Endodermal cell (in vitro differentiated cells): ENCODE data around the gene DLST. TPM values are rescaled to one million over a fixed set of nuclear protein-coding genes. Genes with fewer than 3 reads are reported as not detected.

Experiments
- DNase-seq: peaks from one replicate; pipeline ENCODE4 v3.0.0-alpha.2; 2017
- H3K27ac ChIP-seq: 2 replicates; pipeline ENCODE4 v1.5.1; 2013; ENCODE audit warnings: mild to moderate bottlenecking, low read depth, low read length, moderate library complexity
- H3K27me3 ChIP-seq: 2 replicates; pipeline ENCODE4 v1.6.1; 2013; ENCODE audit warnings: mild to moderate bottlenecking, low read length, moderate library complexity; ENCODE audit not compliant: insufficient read depth, control insufficient read depth, poor library complexity, severe bottlenecking
- H3K36me3 ChIP-seq: 2 replicates; pipeline ENCODE4 v1.7.0; 2013; ENCODE audit warnings: mild to moderate bottlenecking, low read length, moderate library complexity; ENCODE audit not compliant: control insufficient read depth, insufficient read depth
- H3K4me1 ChIP-seq: one replicate; pipeline ENCODE4 v1.7.0; 2013; ENCODE audit warnings: low read length; ENCODE audit not compliant: control insufficient read depth, insufficient read depth
- H3K4me3 ChIP-seq: 2 replicates; pipeline ENCODE4 v1.5.1; 2013; ENCODE audit warnings: mild to moderate bottlenecking, low read length, moderate library complexity
- H3K9ac ChIP-seq: 2 replicates; pipeline ENCODE4 v1.6.1; 2013; ENCODE audit warnings: mild to moderate bottlenecking, low read length, moderate library complexity; ENCODE audit not compliant: poor library complexity, severe bottlenecking; ENCODE audit errors: extremely low read depth
- H3K9me3 ChIP-seq: 2 replicates; pipeline ENCODE4 v1.6.1; 2013; ENCODE audit warnings: mild to moderate bottlenecking, low read length, moderate library complexity; ENCODE audit not compliant: control insufficient read depth
- H3K27ac Mint-ChIP-seq: 2 replicates; pipeline ENCODE4 v1.8.0; 2020; ENCODE audit warnings: mixed read lengths
- H3K27me3 Mint-ChIP-seq: 2 replicates; pipeline ENCODE4 v1.8.0; 2021; ENCODE audit warnings: mild to moderate bottlenecking, mixed read lengths; ENCODE audit not compliant: insufficient read depth
- H3K36me3 Mint-ChIP-seq: 2 replicates; pipeline ENCODE4 v1.8.0; 2020; ENCODE audit warnings: low read depth, mixed read lengths
- H3K4me1 Mint-ChIP-seq: 2 replicates; pipeline ENCODE4 v1.8.0; 2020; ENCODE audit warnings: mixed read lengths
- H3K4me3 Mint-ChIP-seq: 2 replicates; pipeline ENCODE4 v1.8.0; 2020; ENCODE audit warnings: mild to moderate bottlenecking, moderate library complexity, mixed read lengths
- H3K9me3 Mint-ChIP-seq: 2 replicates; pipeline ENCODE4 v1.8.0; 2020; ENCODE audit warnings: mild to moderate bottlenecking, mixed read lengths
- CTCF ChIP-seq: fragments of 200-600 bp; sonication (generic); conservative IDR thresholded peaks from 2 replicates; pipeline ENCODE4 v1.5.0; 2021; ENCODE audit warnings: antibody characterized with exemption, mild to moderate bottlenecking
- whole genome bisulfite sequencing, 2 experiments: methylation state at CpG; one replicate each; pipeline versions ENCODE4 v1.1.5 to v1.1.7; 2013; ENCODE audit warnings: missing lambda C conversion rate in 2 of 2, mixed read lengths in 1 of 2; ENCODE audit not compliant: insufficient coverage in 1 of 2, insufficient read length in 1 of 2; 5-methylcytosine and 5-hydroxymethylcytosine counted together
- total RNA-seq, 2 donors: library from RNA; stranded (reverse); fragmentation: NEBNext Ultra II Directional in 1 of 2; extraction: Animal tissue kit (Norgen Biotek cat#: 25700) in 1 of 2; gene quantifications; 2 replicates in 1 of 2; 3 replicates in 1 of 2; pipeline ENCODE4 v1.2.1, GENCODE V29; 2021

The DLST gene
- total RNA-seq, 2 donors from 2014 or later = 119 to 126 TPM

- H3K9me3 ChIP-seq = no peaks in the 10 kb centered on the region
- no peak overlapping the region for H3K9ac ChIP-seq
- H3K36me3 ChIP-seq = no peaks in the 10 kb centered on the region
- WGBS, 2 experiments = 95% methylated on average over 9 of the region's 9 CpGs
- Mint-ChIP-seq H3K27ac (no peak overlapping the region), H3K4me3 (no peak overlapping the region), H3K4me1 (no peaks in the 10 kb centered on the region), H3K27me3 (peaks cover 32% of the 10 kb centered on the region), H3K9me3 (no peaks in the 10 kb centered on the region), H3K36me3 (no peaks in the 10 kb centered on the region)
- no peaks in the 10 kb centered on the region for H3K4me1 ChIP-seq
- no peak overlapping the region for H3K4me3 ChIP-seq
- peaks cover 16% of the 10 kb centered on the region for H3K27me3 ChIP-seq
- no peak overlapping the region for H3K27ac ChIP-seq
- DNase-seq = peak; percentile 42
- no peak for TF ChIP-seq CTCF
Measured at GRCh38 chr14:74863274-74863673, 18.4 kb upstream of the DLST start.

- H3K27ac Mint-ChIP-seq = no peak overlapping the region
- H3K36me3 Mint-ChIP-seq = no peaks in the 10 kb centered on the region
Measured at GRCh38 chr14:74864198-74864597, 17.5 kb upstream of the DLST start.

GRCh38 chr14:74865156-74865555, 16.6 kb upstream of the DLST start:
- DNase-seq = peak; percentile 20
- H3K27me3 ChIP-seq = peaks cover 14% of the 10 kb centered on the region
- H3K9ac ChIP-seq = no peak overlapping the region
- H3K27ac ChIP-seq = no peak overlapping the region
- no peaks in the 10 kb centered on the region for H3K4me1 Mint-ChIP-seq
- 93 to 94% methylated on average over 4 to 5 of the region's 5 CpGs for WGBS, 2 experiments
- no peaks in the 10 kb centered on the region for H3K9me3 Mint-ChIP-seq
- no peaks in the 10 kb centered on the region for H3K36me3 Mint-ChIP-seq
- H3K4me3 Mint-ChIP-seq = no peak overlapping the region
- TF ChIP-seq CTCF = no peak
- H3K27ac Mint-ChIP-seq = no peak overlapping the region
- peaks cover 29% of the 10 kb centered on the region for H3K27me3 Mint-ChIP-seq
- H3K36me3 ChIP-seq = no peaks in the 10 kb centered on the region
- H3K4me3 ChIP-seq = no peak overlapping the region
- H3K9me3 ChIP-seq = no peaks in the 10 kb centered on the region
- no peaks in the 10 kb centered on the region for H3K4me1 ChIP-seq

More at GRCh38 chr14:74864198-74864597, 17.5 kb upstream of the DLST start:
- no peaks in the 10 kb centered on the region for H3K9me3 ChIP-seq
- no peaks in the 10 kb centered on the region for H3K4me1 Mint-ChIP-seq
- peaks cover 29% of the 10 kb centered on the region for H3K27me3 Mint-ChIP-seq
- H3K27ac ChIP-seq = no peak overlapping the region
- no peak overlapping the region for H3K4me3 Mint-ChIP-seq
- peaks cover 16% of the 10 kb centered on the region for H3K27me3 ChIP-seq
- 93 to 97% methylated on average over 6 to 9 of the region's 9 CpGs for WGBS, 2 experiments
- H3K4me1 ChIP-seq = no peaks in the 10 kb centered on the region
- H3K4me3 ChIP-seq = no peak overlapping the region
- H3K9ac ChIP-seq = no peak overlapping the region
- no peak for TF ChIP-seq CTCF
- no peaks in the 10 kb centered on the region for H3K9me3 Mint-ChIP-seq
- no peaks in the 10 kb centered on the region for H3K36me3 ChIP-seq
- DNase-seq = peak; percentile 35
